HepG2 (cell line): ENCODE results near the gene SLC25A11. TPM values are rescaled to one million over a fixed set of nuclear protein-coding genes. Genes with fewer than 3 reads are reported as not detected.

Source experiments
- BORCS8-MEF2B ChIP-seq: sonication (generic); formaldehyde crosslinking; IDR thresholded peaks from 2 replicates; pipeline ENCODE4 v1.8.0; 2022; ENCODE audit warnings: mild to moderate bottlenecking, missing genetic modification reagents
- CEBPB ChIP-seq: IDR thresholded peaks from 2 replicates; pipeline ENCODE4 v1.6.1; 2011; ENCODE audit warnings: low read depth, low read length, improper control_type of control experiment, borderline replicate concordance
- GATA4 ChIP-seq: sonication (generic); IDR thresholded peaks from 2 replicates; pipeline ENCODE4 v1.6.1; 2016; ENCODE audit warnings: antibody characterized with exemption, low read depth, borderline replicate concordance
- HNRNPL ChIP-seq: fragments of 200-400 bp; formaldehyde crosslinking; IDR thresholded peaks from 2 replicates; pipeline ENCODE4 v1.6.1; 2017; ENCODE audit warnings: mild to moderate bottlenecking, low read depth, low read length
- IKZF4 ChIP-seq: sonication (generic); formaldehyde crosslinking; IDR thresholded peaks from 2 replicates; pipeline ENCODE4 v1.5.1; 2020; ENCODE audit warnings: borderline replicate concordance, mild to moderate bottlenecking, low read depth, missing genetic modification reagents; ENCODE audit errors: not compliant biosample characterization
- MED1 ChIP-seq: sonication (generic); formaldehyde crosslinking; IDR thresholded peaks from 2 replicates; pipeline ENCODE4 v1.4.0; 2020; ENCODE audit warnings: missing genetic modification reagents
- MEIS1 ChIP-seq: sonication (generic); formaldehyde crosslinking; IDR thresholded peaks from 2 replicates; pipeline ENCODE4 v1.9.0; 2021; ENCODE audit warnings: mild to moderate bottlenecking, missing genetic modification reagents, moderate library complexity, borderline replicate concordance
- NR1H2 ChIP-seq: sonication (generic); formaldehyde crosslinking; IDR thresholded peaks from 2 replicates; pipeline ENCODE4 v1.8.1; 2022; ENCODE audit warnings: low read depth, missing genetic modification reagents, borderline replicate concordance
- TP53 ChIP-seq: sonication (generic); formaldehyde crosslinking; conservative IDR thresholded peaks from 2 replicates; pipeline ENCODE4 v1.4.0; 2020; ENCODE audit warnings: missing genetic modification reagents
- ZNF138 ChIP-seq: sonication (generic); formaldehyde crosslinking; IDR thresholded peaks from 2 replicates; pipeline ENCODE4 v1.5.0; 2020; ENCODE audit warnings: mild to moderate bottlenecking, low read depth, missing genetic modification reagents
- ZNF20 ChIP-seq: sonication (generic); formaldehyde crosslinking; IDR thresholded peaks from 2 replicates; pipeline ENCODE4 v1.4.0; 2020; ENCODE audit warnings: mild to moderate bottlenecking, moderate library complexity, missing genetic modification reagents
- ZNF274 ChIP-seq: sonication (generic); formaldehyde crosslinking; IDR thresholded peaks from 2 replicates; pipeline ENCODE4 v1.5.1; 2020; ENCODE audit warnings: mild to moderate bottlenecking, missing genetic modification reagents
- ZNF33B ChIP-seq: sonication (generic); formaldehyde crosslinking; IDR thresholded peaks from 2 replicates; pipeline ENCODE4 v1.5.1; 2020; ENCODE audit warnings: mild to moderate bottlenecking, missing genetic modification reagents
- ZNF354B ChIP-seq: sonication (generic); formaldehyde crosslinking; IDR thresholded peaks from 2 replicates; pipeline ENCODE4 v1.8.0; 2022; ENCODE audit warnings: mild to moderate bottlenecking, missing genetic modification reagents
- ZNF432 ChIP-seq: sonication (generic); formaldehyde crosslinking; IDR thresholded peaks from 2 replicates; pipeline ENCODE4 v1.5.0; 2020; ENCODE audit warnings: missing genetic modification reagents, mild to moderate bottlenecking, borderline replicate concordance
- ZNF563 ChIP-seq: sonication (generic); formaldehyde crosslinking; IDR thresholded peaks from 2 replicates; pipeline ENCODE4 v1.8.0; 2022; ENCODE audit warnings: mild to moderate bottlenecking, moderate library complexity, missing genetic modification reagents
- ZNF605 ChIP-seq: sonication (generic); formaldehyde crosslinking; IDR thresholded peaks from 2 replicates; pipeline ENCODE4 v1.8.0; 2022; ENCODE audit warnings: mild to moderate bottlenecking, missing genetic modification reagents
- ZNF749 ChIP-seq: sonication (generic); formaldehyde crosslinking; IDR thresholded peaks from 2 replicates; pipeline ENCODE4 v1.8.0; 2022; ENCODE audit warnings: mild to moderate bottlenecking, missing genetic modification reagents, moderate library complexity, borderline replicate concordance
- polyA plus RNA-seq, 8 experiments: library from polyadenylated mRNA; depleted of rRNA in 3 of 8; stranded (reverse) in 7 of 8; unstranded in 1 of 8; fragments of >200 nt; fragmentation: Illumina TruSeq in 4 of 8; extraction: Trizol in 4 of 8; gene quantifications; 2 replicates each; pipeline versions ENCODE4 v1.2.1 to v1.2.3, GENCODE V29; 2011 to 2016; ENCODE audit warnings: low read depth in 4 of 8, missing spikeins in 1 of 8, mixed read lengths in 1 of 8; ENCODE audit not compliant: insufficient read depth in 1 of 8
- total RNA-seq, 5 experiments: library from RNA; depleted of rRNA; stranded (reverse); fragments of >200 nt; fragmentation: Illumina TruSeq; extraction: Trizol; gene quantifications; 2 replicates each; pipeline ENCODE4 v1.2.3, GENCODE V29; 2016; ENCODE audit warnings: low read depth in 1 of 5
- TF ChIP-seq, protein P1 (sequence below): sonication (generic); formaldehyde crosslinking; IDR thresholded peaks from 2 replicates; pipeline ENCODE4 v1.4.0; 2020; ENCODE audit warnings: mild to moderate bottlenecking, low read depth, missing genetic modification reagents
- TF ChIP-seq, protein P2 (sequence below): sonication (generic); formaldehyde crosslinking; IDR thresholded peaks from 2 replicates; pipeline ENCODE4 v1.4.0; 2020; ENCODE audit warnings: missing genetic modification reagents
- TF ChIP-seq, protein P3 (sequence below): IDR thresholded peaks from 2 replicates; pipeline ENCODE4 v1.6.1; 2016; ENCODE audit warnings: missing genetic modification reagents, missing compliant biosample characterization
- TF ChIP-seq, protein P4 (sequence below): sonication (generic); formaldehyde crosslinking; IDR thresholded peaks from 2 replicates; pipeline ENCODE4 v1.4.0; 2020; ENCODE audit warnings: missing genetic modification reagents
- TF ChIP-seq, protein P5 (sequence below): sonication (generic); formaldehyde crosslinking; IDR thresholded peaks from 2 replicates; pipeline ENCODE4 v1.8.1; 2023; ENCODE audit warnings: mild to moderate bottlenecking, missing genetic modification reagents

Gene SLC25A11
- total and polyA plus RNA-seq, 2 of the 13 experiments (the other 11 are each of a cell fraction or from before 2014, with no cell fraction given): 35.4 to 47.2 TPM

DNA sequence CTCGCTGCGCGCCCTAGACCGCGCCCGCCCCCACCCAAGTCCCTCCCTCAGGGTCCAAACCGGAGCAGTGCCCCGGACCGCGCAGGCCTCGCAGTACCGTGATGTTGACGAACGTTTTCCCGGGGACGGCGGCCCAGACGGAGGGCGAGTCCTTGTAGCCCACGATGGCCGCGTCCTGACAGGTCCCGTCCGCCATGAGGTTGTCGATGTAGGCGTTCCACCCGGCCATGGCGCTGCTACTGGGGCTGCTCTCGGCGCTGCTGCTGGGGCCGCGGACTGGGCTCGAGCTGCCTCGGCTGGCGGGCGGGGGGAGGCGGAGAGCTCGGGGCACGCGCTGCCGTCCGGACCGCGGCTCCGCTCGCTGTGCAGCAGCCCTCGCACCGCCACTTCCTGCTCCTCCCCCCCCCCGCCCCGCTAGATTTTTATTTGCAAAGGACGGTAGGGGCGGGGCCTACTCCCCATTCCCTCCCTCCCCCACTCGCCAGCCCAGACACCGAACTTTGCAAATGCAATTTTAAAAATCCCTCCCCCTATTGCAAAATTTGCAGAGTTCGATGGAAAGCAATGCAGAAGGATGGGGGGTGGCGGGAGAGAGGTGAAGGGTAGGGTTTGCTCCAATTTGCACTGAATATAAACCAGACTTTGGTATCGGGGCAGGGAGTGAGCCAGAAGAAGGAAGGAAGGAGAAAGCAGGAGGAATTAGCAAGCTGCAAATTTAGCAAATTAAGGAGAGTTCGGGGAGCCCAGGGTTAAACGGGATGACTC is 8.5 kb upstream of the SLC25A11 start, which contains the start of gene PFN1 (continued):
- TF ChIP-seq, protein P1, sequence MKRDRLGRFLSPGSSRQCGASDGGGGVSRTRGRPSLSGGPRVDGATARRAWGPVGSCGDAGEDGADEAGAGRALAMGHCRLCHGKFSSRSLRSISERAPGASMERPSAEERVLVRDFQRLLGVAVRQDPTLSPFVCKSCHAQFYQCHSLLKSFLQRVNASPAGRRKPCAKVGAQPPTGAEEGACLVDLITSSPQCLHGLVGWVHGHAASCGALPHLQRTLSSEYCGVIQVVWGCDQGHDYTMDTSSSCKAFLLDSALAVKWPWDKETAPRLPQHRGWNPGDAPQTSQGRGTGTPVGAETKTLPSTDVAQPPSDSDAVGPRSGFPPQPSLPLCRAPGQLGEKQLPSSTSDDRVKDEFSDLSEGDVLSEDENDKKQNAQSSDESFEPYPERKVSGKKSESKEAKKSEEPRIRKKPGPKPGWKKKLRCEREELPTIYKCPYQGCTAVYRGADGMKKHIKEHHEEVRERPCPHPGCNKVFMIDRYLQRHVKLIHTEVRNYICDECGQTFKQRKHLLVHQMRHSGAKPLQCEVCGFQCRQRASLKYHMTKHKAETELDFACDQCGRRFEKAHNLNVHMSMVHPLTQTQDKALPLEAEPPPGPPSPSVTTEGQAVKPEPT (CRISPR knock-in tag): peak; percentile 25; the same call in 1 of the 2 replicates
- TF ChIP-seq ZNF354B (0 out of 2 replicates have a peak, but pooled peaks have one; percentile 38), CEBPB (peak; percentile 89), ZNF20 (CRISPR knock-in tag) (peak; percentile 63; the same call in 1 of the 2 replicates), ZNF274 (CRISPR knock-in tag) (no peak), ZNF563 (0 out of 2 replicates have a peak, but pooled peaks have one; percentile 16), ZNF138 (peak; percentile 36; the same call in 1 of the 2 replicates), ZNF33B (CRISPR knock-in tag) (0 out of 2 replicates have a peak, but pooled peaks have one; percentile 34), ZNF605 (0 out of 2 replicates have a peak, but pooled peaks have one; percentile 10), GATA4 (peak; percentile 66; the same call in 1 of the 2 replicates), IKZF4 (CRISPR knock-in tag) (peak; percentile 94), TP53 (CRISPR knock-in tag) (no peak), ZNF432 (CRISPR knock-in tag) (no peak), HNRNPL (no peak), MED1 (CRISPR knock-in tag) (peak; percentile 63), ZNF749 (CRISPR knock-in tag) (peak; percentile 68; the same call in 1 of the 2 replicates), BORCS8-MEF2B (CRISPR knock-in tag) (peak; percentile 62; the same call in 1 of the 2 replicates), NR1H2 (CRISPR knock-in tag) (peak; percentile 58; the same call in 1 of the 2 replicates), MEIS1 (CRISPR knock-in tag) (peak; percentile 71; the same call in 1 of the 2 replicates)
- TF ChIP-seq, protein P2, sequence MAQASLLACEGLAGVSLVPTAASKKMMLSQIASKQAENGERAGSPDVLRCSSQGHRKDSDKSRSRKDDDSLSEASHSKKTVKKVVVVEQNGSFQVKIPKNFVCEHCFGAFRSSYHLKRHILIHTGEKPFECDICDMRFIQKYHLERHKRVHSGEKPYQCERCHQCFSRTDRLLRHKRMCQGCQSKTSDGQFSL (CRISPR knock-in tag): peak; percentile 67; the same call in 1 of the 2 replicates
- TF ChIP-seq, protein P3, sequence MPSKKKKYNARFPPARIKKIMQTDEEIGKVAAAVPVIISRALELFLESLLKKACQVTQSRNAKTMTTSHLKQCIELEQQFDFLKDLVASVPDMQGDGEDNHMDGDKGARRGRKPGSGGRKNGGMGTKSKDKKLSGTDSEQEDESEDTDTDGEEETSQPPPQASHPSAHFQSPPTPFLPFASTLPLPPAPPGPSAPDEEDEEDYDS (CRISPR knock-in tag): peak; percentile 67; the same call in 1 of the 2 replicates
- TF ChIP-seq, protein P4, sequence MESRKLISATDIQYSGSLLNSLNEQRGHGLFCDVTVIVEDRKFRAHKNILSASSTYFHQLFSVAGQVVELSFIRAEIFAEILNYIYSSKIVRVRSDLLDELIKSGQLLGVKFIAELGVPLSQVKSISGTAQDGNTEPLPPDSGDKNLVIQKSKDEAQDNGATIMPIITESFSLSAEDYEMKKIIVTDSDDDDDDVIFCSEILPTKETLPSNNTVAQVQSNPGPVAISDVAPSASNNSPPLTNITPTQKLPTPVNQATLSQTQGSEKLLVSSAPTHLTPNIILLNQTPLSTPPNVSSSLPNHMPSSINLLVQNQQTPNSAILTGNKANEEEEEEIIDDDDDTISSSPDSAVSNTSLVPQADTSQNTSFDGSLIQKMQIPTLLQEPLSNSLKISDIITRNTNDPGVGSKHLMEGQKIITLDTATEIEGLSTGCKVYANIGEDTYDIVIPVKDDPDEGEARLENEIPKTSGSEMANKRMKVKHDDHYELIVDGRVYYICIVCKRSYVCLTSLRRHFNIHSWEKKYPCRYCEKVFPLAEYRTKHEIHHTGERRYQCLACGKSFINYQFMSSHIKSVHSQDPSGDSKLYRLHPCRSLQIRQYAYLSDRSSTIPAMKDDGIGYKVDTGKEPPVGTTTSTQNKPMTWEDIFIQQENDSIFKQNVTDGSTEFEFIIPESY (CRISPR knock-in tag): 0 out of 2 replicates have a peak, but pooled peaks have one; percentile 5
- TF ChIP-seq, protein P5, sequence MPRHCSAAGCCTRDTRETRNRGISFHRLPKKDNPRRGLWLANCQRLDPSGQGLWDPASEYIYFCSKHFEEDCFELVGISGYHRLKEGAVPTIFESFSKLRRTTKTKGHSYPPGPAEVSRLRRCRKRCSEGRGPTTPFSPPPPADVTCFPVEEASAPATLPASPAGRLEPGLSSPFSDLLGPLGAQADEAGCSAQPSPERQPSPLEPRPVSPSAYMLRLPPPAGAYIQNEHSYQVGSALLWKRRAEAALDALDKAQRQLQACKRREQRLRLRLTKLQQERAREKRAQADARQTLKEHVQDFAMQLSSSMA (CRISPR knock-in tag): peak; percentile 47; the same call in 1 of the 2 replicates
